SH-SY5Y (cell line): Measurements from ENCODE around the gene CCDC81.

Experiments used
- GATA2 ChIP-seq: IDR thresholded peaks from 2 replicates; pipeline ENCODE4 v1.6.1; 2011; ENCODE audit warnings: mild to moderate bottlenecking, low read depth, low read length
- GATA3 ChIP-seq: IDR thresholded peaks from 2 replicates; pipeline ENCODE4 v1.6.1; 2011; ENCODE audit warnings: low read depth, mild to moderate bottlenecking, low read length, moderate library complexity

- TF ChIP-seq GATA3 (no peak), GATA2 (no peak)
Measured at GRCh38 chr11:86464509-86465221, 90.0 kb downstream of the CCDC81 start.
